Panc1 (cell line): ENCODE data around the gene LUZP2. TPM values are rescaled to one million over a fixed set of nuclear protein-coding genes. Genes with fewer than 3 reads are reported as not detected.

Experiments used
- ATAC-seq: fragments of 200-7000 bp; cut with Tn5 transposase; 2 replicates; pipeline ENCODE4 v1.9.1; 2020; ENCODE audit warnings: mild to moderate bottlenecking, moderate library complexity
- BruUV-seq: library from RNA; stranded (reverse); fragments of 400-500 nt; replicated peaks from 2 replicates; lab custom pipeline; 2021; lab: Mats Ljungman, UMichigan
- CTCF ChIA-PET: fragments of 300-600 bp; sonication (Branson Sonifier 250); formaldehyde crosslinking; loops from one replicate; lab custom pipeline; 2022; ENCODE audit warnings: antibody characterized with exemption; lab: Charles Lee
- POLR2A ChIA-PET: fragments of 300-600 bp; sonication (Branson Sonifier 250); formaldehyde crosslinking; loops from one replicate; lab custom pipeline; 2022; ENCODE audit warnings: antibody characterized with exemption; lab: Charles Lee
- DNase-seq: peaks from one replicate; pipeline ENCODE4 v3.0.0-alpha.2; 2010; ENCODE audit warnings: low read depth, low spot score
- H3K27ac ChIP-seq: 2 replicates; pipeline ENCODE4 v1.5.1; 2011; ENCODE audit warnings: mild to moderate bottlenecking, low read length, inconsistent platforms
- H3K27me3 ChIP-seq: fragments of 200-500 bp; sonication (Bioruptor generic); 2 replicates; pipeline ENCODE4 v1.6.0; 2014; ENCODE audit warnings: low read length, inconsistent platforms; ENCODE audit not compliant: control insufficient read depth, insufficient read depth
- H3K36me3 ChIP-seq: fragments of 200-500 bp; sonication (Bioruptor generic); 2 replicates; pipeline ENCODE4 v1.5.1; 2014; ENCODE audit warnings: inconsistent platforms, mild to moderate bottlenecking, low read length, moderate library complexity; ENCODE audit not compliant: control insufficient read depth, insufficient read depth
- H3K4me1 ChIP-seq: 2 replicates; pipeline ENCODE4 v1.5.1; 2011; ENCODE audit warnings: inconsistent platforms, mild to moderate bottlenecking, low read length, moderate library complexity; ENCODE audit not compliant: control insufficient read depth, insufficient read depth
- H3K4me3 ChIP-seq, 2 experiments: 2 replicates each; pipeline ENCODE4 v1.5.1; 2011 to 2012; ENCODE audit warnings: low read depth in 2 of 2, low read length in 2 of 2, mild to moderate bottlenecking in 2 of 2, inconsistent platforms in 1 of 2, moderate library complexity in 1 of 2
- H3K9me3 ChIP-seq: fragments of 200-500 bp; sonication (Bioruptor generic); 2 replicates; pipeline ENCODE4 v1.5.1; 2014; ENCODE audit warnings: low read depth, mild to moderate bottlenecking, inconsistent platforms, low read length, moderate library complexity; ENCODE audit not compliant: control insufficient read depth, insufficient read depth
- CTCF ChIP-seq: fragments of 450-650 bp; IDR thresholded peaks from 2 replicates; pipeline ENCODE4 v1.5.1; 2017; ENCODE audit warnings: mild to moderate bottlenecking
- POLR2AphosphoS5 ChIP-seq: IDR thresholded peaks from 2 replicates; pipeline ENCODE4 v1.6.1; 2012; ENCODE audit warnings: mild to moderate bottlenecking, low read depth, low read length, moderate library complexity
- SIN3A ChIP-seq: IDR thresholded peaks from 2 replicates; pipeline ENCODE4 v1.6.1; 2012; ENCODE audit warnings: low read depth, mild to moderate bottlenecking, low read length, moderate library complexity, borderline replicate concordance; ENCODE audit not compliant: insufficient read depth
- TCF7L2 ChIP-seq: IDR thresholded peaks from 2 replicates; pipeline ENCODE4 v1.6.1; 2011; ENCODE audit warnings: mild to moderate bottlenecking, low read depth, low read length, inconsistent platforms
- in situ Hi-C: cut with HindIII; loops from 2 replicates; pipeline ENCODE4 v1.10.0; 2016; ENCODE audit warnings: low sequenced_read_pairs, low pct_unique_long_range_greater_than_20kb
- intact Hi-C: fragments of 100-400 bp; cut with micrococcal nuclease; formaldehyde crosslinking; loops from one replicate; pipeline ENCODE4 v1.10.0; 2022; ENCODE audit not compliant: unreplicated experiment
- total RNA-seq: library from RNA; stranded (reverse); gene quantifications from one replicate; pipeline ENCODE4 v1.2.1, GENCODE V29; 2021; ENCODE audit not compliant: unreplicated experiment
- TF ChIP-seq, protein P1 (sequence below), 2 experiments: IDR thresholded peaks; 2 replicates each; pipeline ENCODE4 v1.6.1; 2011 to 2012; ENCODE audit warnings: low read depth in 2 of 2, control low read depth in 1 of 2, low read length in 1 of 2, mild to moderate bottlenecking in 1 of 2, moderate library complexity in 1 of 2; ENCODE audit not compliant: insufficient read depth in 1 of 2

LUZP2 gene
- total RNA-seq, 1 experiment from 2014 or later, result 0.18 TPM

GRCh38 chr11:24688981-24689380 is 192.1 kb downstream of the LUZP2 start:
- BruUV-seq, result no TSS peak
- no peak for TF ChIP-seq SIN3A
- in situ Hi-C loops, result no loop called here
- ATAC-seq (no peak), DNase-seq (no peak)
- H3K36me3 ChIP-seq, result no peaks in the 10 kb centered on the region
- H3K27ac ChIP-seq, result no peak overlapping the region
- no peaks in the 10 kb centered on the region for H3K9me3 ChIP-seq
- H3K4me3 ChIP-seq, result no peak overlapping the region
- H3K27me3 ChIP-seq, result no peaks in the 10 kb centered on the region
- no peaks in the 10 kb centered on the region; the same call in 1 of the 2 replicates for H3K4me1 ChIP-seq
- CTCF ChIA-PET, result no interaction called here
- intact Hi-C loops, result no loop called here
- POLR2A ChIA-PET, result no interaction called here

- no TSS peak for BruUV-seq
- intact Hi-C loops, result no loop called here
- POLR2A ChIA-PET, result no interaction called here
Observed at GRCh38 chr11:24697522-24698111, 200.8 kb downstream of the LUZP2 start.

More at GRCh38 chr11:24697522-24698111, 200.8 kb downstream of the LUZP2 start:
- no peaks in the 10 kb centered on the region for H3K9me3 ChIP-seq
- no peaks in the 10 kb centered on the region for H3K27me3 ChIP-seq
- in situ Hi-C loops, result no loop called here
- H3K4me3 ChIP-seq, result no peak overlapping the region
- ATAC-seq, result no peak
- no peak overlapping the region for H3K27ac ChIP-seq
- H3K4me1 ChIP-seq, result no peaks in the 10 kb centered on the region
- no peaks in the 10 kb centered on the region for H3K36me3 ChIP-seq
- CTCF ChIA-PET, result no interaction called here
- DNase-seq, result no peak
- TF ChIP-seq CTCF, result no peak
- TF ChIP-seq TCF7L2, result no peak
- no peak for TF ChIP-seq POLR2AphosphoS5
- TF ChIP-seq SIN3A, result no peak
- TF ChIP-seq, protein P1, sequence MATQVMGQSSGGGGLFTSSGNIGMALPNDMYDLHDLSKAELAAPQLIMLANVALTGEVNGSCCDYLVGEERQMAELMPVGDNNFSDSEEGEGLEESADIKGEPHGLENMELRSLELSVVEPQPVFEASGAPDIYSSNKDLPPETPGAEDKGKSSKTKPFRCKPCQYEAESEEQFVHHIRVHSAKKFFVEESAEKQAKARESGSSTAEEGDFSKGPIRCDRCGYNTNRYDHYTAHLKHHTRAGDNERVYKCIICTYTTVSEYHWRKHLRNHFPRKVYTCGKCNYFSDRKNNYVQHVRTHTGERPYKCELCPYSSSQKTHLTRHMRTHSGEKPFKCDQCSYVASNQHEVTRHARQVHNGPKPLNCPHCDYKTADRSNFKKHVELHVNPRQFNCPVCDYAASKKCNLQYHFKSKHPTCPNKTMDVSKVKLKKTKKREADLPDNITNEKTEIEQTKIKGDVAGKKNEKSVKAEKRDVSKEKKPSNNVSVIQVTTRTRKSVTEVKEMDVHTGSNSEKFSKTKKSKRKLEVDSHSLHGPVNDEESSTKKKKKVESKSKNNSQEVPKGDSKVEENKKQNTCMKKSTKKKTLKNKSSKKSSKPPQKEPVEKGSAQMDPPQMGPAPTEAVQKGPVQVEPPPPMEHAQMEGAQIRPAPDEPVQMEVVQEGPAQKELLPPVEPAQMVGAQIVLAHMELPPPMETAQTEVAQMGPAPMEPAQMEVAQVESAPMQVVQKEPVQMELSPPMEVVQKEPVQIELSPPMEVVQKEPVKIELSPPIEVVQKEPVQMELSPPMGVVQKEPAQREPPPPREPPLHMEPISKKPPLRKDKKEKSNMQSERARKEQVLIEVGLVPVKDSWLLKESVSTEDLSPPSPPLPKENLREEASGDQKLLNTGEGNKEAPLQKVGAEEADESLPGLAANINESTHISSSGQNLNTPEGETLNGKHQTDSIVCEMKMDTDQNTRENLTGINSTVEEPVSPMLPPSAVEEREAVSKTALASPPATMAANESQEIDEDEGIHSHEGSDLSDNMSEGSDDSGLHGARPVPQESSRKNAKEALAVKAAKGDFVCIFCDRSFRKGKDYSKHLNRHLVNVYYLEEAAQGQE (IDR thresholded peaks at IDR 0.05; ENCODE audit: insufficient read depth in 1 of 2, low read depth in 2 of 2, low read length in 1 of 2), result no peak
